NT2/D1 (cell line): ENCODE results near the gene ADGRG2.

Experiments used
- DNase-seq: peaks from one replicate; pipeline ENCODE4 v3.0.0-alpha.2; 2011; ENCODE audit warnings: low read depth, low spot score
- H3K27me3 ChIP-seq: 2 replicates; pipeline ENCODE4 v1.6.0; 2011; ENCODE audit warnings: mild to moderate bottlenecking; ENCODE audit not compliant: insufficient read length, insufficient read depth
- H3K36me3 ChIP-seq: 2 replicates; pipeline ENCODE4 v1.6.1; 2011; ENCODE audit warnings: mild to moderate bottlenecking, low read length, mixed read lengths; ENCODE audit not compliant: insufficient read depth, insufficient read length
- H3K4me1 ChIP-seq: 2 replicates; pipeline ENCODE4 v1.5.1; 2011; ENCODE audit not compliant: insufficient read depth, insufficient read length
- H3K4me3 ChIP-seq: 2 replicates; pipeline ENCODE4 v1.5.1; 2011; ENCODE audit warnings: low read depth; ENCODE audit not compliant: insufficient read length
- H3K9ac ChIP-seq: 2 replicates; pipeline ENCODE4 v1.6.0; 2011; ENCODE audit warnings: low read depth; ENCODE audit not compliant: insufficient read length
- H3K9me3 ChIP-seq: 2 replicates; pipeline ENCODE4 v1.5.1; 2011; ENCODE audit warnings: mild to moderate bottlenecking, low read length; ENCODE audit not compliant: insufficient read depth
- SUZ12 ChIP-seq: IDR thresholded peaks from 2 replicates; pipeline ENCODE4 v1.6.1; 2011; ENCODE audit not compliant: insufficient read length, insufficient read depth; ENCODE audit errors: extremely low read depth
- YY1 ChIP-seq: IDR thresholded peaks from 2 replicates; pipeline ENCODE4 v1.6.1; 2011; ENCODE audit not compliant: insufficient read length, insufficient read depth
- ZNF274 ChIP-seq: IDR thresholded peaks from 2 replicates; pipeline ENCODE4 v1.6.1; 2011; ENCODE audit warnings: mild to moderate bottlenecking, low read depth, low read length

ADGRG2 gene

DNA sequence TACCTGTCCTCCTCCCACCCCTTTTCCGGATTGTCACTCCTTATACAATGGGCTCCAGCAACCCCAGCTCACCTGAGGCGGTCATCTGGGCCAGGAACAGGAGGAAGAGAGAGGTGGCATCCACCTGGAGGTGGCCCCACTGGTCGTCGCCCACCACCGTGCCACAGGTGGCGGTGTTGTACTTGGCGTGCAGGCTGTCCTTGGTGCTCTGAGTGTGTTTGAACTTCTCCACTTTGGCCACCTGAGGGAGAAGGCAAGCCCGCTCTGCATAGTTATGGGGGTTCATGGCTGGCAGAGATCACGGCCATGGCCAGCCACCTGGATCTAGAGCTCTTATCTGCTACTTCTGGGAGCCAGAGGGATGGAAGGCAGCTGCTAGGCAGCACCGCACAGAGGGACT is 171.2 kb downstream of the ADGRG2 start:
- Histone ChIP-seq H3K9ac (no peak overlapping the region), H3K4me1 (no peaks in the 10 kb centered on the region), H3K27me3 (no peaks in the 10 kb centered on the region), H3K9me3 (no peaks in the 10 kb centered on the region), H3K36me3 (peaks cover 12% of the 10 kb centered on the region), H3K4me3 (no peak overlapping the region)
- no peak for TF ChIP-seq YY1
- TF ChIP-seq ZNF274 = no peak
- DNase-seq = no peak

DNA sequence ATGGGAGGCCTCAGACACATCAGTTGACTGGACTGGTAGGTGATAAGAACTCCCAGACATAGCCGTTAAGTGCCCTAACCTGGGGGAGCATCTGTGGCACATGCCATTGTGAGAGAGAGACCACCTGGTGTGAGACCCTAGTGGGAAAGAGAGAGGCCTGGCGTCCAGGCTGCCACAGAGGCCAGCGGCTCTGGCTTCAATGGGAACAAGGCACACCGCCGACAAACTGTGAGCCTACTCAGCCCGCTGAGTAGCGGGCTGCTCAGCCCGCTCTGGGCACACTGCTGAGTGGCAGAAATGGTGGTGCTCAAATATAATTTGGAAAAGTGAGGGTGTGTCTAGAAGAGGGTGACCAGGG is 172.3 kb downstream of the ADGRG2 start:
- no peak for DNase-seq
- no peak overlapping the region for H3K9ac ChIP-seq
- H3K4me3 ChIP-seq = no peak overlapping the region
- no peaks in the 10 kb centered on the region for H3K4me1 ChIP-seq
- peaks cover 15% of the 10 kb centered on the region for H3K36me3 ChIP-seq
- TF ChIP-seq YY1 (no peak), ZNF274 (no peak), SUZ12 (no peak)
- no peaks in the 10 kb centered on the region for H3K27me3 ChIP-seq
- H3K9me3 ChIP-seq = no peaks in the 10 kb centered on the region

DNA sequence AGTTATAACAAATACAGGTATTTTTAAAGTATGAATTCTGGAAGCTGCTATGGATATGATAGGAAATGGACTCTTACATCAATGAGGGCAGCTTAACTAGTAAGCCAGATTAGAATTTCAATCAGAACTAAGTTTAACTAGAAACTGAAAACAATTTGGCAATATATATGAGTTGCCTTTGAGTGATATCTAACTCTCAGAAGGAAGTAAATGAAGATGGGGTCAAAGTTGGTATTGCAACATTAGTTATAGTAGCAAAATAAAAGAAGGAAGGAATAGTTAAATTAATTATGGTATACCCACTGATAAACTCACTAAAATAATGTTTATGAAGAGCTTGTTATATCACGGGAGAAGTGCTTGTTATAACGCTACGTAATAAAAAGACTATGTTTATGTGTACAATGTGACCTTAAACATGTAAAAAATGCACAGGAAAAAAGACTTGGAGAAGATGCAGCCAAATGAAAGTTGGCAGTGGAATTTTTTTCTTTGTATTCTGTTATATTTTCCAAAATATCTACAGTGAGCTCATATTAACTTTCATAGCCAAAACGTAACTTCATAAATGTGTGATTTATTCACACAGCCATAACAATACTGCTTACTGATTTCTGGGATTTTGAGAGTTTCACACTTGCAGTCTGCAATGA is 172.9 kb downstream of the ADGRG2 start:
- TF ChIP-seq YY1 = no peak
- no peak for TF ChIP-seq ZNF274
- no peak for TF ChIP-seq SUZ12
- Histone ChIP-seq H3K36me3 (peaks cover 20% of the 10 kb centered on the region), H3K27me3 (no peaks in the 10 kb centered on the region), H3K4me3 (no peak overlapping the region), H3K9ac (no peak overlapping the region), H3K9me3 (no peaks in the 10 kb centered on the region), H3K4me1 (no peaks in the 10 kb centered on the region)
- no peak for DNase-seq

DNA sequence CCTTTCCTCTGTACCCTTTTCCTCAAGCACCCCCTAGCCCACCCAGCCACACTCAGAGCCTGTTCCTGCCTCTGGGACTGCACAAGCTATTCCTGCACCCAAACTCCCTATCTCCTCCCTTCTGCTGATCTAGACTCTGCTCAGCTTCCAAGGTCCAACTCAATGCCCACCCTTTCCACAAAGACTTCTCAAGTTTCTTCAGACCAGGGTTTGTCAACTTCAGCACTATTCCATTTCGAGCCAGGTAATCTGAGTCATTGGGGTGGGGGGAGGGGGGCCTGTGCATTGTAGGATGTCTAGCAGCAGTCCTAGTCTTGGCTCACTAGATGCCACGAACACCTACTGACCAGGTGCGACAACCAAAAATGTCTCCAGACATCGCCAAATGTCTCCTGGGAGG is 175.7 kb downstream of the ADGRG2 start:
- H3K4me1 ChIP-seq = no peaks in the 10 kb centered on the region
- no peak for DNase-seq
- H3K9ac ChIP-seq = no peak overlapping the region
- H3K9me3 ChIP-seq = no peaks in the 10 kb centered on the region
- H3K36me3 ChIP-seq = peaks cover 38% of the 10 kb centered on the region
- H3K27me3 ChIP-seq = no peaks in the 10 kb centered on the region
- H3K4me3 ChIP-seq = no peak overlapping the region
- TF ChIP-seq ZNF274 (no peak), YY1 (no peak), SUZ12 (no peak)

DNA sequence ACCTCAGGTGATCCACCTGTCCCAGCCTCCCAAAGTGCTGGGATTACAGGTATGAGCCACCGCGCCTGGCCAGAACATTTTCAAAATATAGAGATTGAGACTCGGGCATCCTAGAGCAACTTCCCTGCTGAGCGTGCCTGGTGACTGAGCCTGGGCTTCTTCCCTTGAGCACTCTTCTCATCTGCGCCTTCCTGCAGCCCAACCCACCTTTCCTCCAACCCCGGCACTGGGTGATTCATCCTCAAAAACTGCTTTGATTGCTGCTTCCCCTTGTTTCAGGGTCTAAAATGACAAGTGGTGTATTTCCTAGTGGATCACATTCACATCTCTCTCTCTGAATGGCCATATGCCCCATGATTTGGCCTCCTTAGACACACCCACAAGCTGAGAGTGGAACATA is 176.1 kb downstream of the ADGRG2 start:
- no peak overlapping the region for H3K9ac ChIP-seq
- DNase-seq = no peak
- H3K4me1 ChIP-seq = no peaks in the 10 kb centered on the region
- peaks cover 38% of the 10 kb centered on the region for H3K36me3 ChIP-seq
- TF ChIP-seq ZNF274 = no peak
- TF ChIP-seq YY1 = no peak
- TF ChIP-seq SUZ12 = no peak
- no peaks in the 10 kb centered on the region for H3K9me3 ChIP-seq
- H3K27me3 ChIP-seq = no peaks in the 10 kb centered on the region
- H3K4me3 ChIP-seq = no peak overlapping the region

DNA sequence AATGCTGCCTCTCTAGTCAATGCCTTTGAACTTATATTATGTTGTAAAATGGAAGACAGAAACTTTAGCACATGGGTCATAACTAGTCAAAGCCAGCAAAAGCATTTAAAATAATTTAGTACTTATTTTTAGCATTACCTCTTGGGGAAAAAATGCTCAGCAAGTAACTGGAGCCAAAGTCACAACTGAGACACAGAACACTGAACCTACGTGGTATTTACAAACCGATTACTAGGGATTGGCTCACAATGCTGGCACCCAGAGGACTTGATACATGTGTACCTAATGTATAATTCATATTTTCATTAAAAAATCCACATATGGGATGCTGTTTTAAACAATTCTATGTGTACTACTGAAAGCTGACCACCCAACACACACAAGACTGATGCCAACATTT is 176.8 kb downstream of the ADGRG2 start:
- H3K4me1 ChIP-seq = no peaks in the 10 kb centered on the region
- H3K27me3 ChIP-seq = no peaks in the 10 kb centered on the region
- no peak overlapping the region for H3K4me3 ChIP-seq
- H3K9ac ChIP-seq = no peak overlapping the region
- DNase-seq = no peak
- H3K36me3 ChIP-seq = peaks cover 36% of the 10 kb centered on the region
- TF ChIP-seq SUZ12 (no peak), ZNF274 (no peak), YY1 (no peak)
- H3K9me3 ChIP-seq = no peaks in the 10 kb centered on the region

DNA sequence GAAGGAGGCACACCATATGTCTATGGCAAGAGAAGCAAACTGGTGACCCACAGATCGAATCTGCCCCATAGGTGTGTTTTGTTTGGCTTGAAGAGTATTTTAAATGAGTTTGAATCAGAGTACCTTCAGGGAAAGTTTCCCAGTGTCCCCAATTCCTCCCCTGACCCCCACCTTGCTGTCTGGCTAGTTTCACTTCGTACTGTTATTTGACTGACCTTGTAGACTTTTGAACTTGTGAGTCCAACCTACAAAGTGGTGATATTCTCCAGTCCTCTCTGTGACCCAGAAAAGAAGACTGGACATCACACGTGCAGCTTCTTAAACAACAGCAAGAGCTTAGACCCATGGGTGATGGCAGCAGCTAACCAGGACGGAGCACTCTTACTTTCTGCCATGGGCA is 177.8 kb downstream of the ADGRG2 start:
- H3K27me3 ChIP-seq = no peaks in the 10 kb centered on the region
- no peak for DNase-seq
- no peak overlapping the region for H3K4me3 ChIP-seq
- H3K36me3 ChIP-seq = peaks cover 37% of the 10 kb centered on the region
- no peak overlapping the region for H3K9ac ChIP-seq
- no peaks in the 10 kb centered on the region for H3K9me3 ChIP-seq
- H3K4me1 ChIP-seq = no peaks in the 10 kb centered on the region
- TF ChIP-seq SUZ12 (no peak), ZNF274 (no peak), YY1 (no peak)
